GM21390 (cell line): ENCODE measurements around the gene F2RL2.
"Not testable (repeated sequence)": the region's sequence is repeated elsewhere in the genome, so short reads cannot be mapped to it uniquely, and the experiment has no call there.

Experiments used
- ATAC-seq: cut with Tn5 transposase; IDR thresholded peaks from one replicate; pipeline ENCODE4 v1.9.1; 2021; ENCODE audit not compliant: unreplicated experiment

F2RL2 gene

GRCh38 chr5:76625087-76625815 is 2.0 kb upstream of the F2RL2 start:
- ATAC-seq, result no peak

- ATAC-seq, result no peak
Measured at GRCh38 chr5:76622076-76622475, 1.1 kb downstream of the F2RL2 start.

GRCh38 chr5:76620166-76620565 is 3.0 kb downstream of the F2RL2 start:
- ATAC-seq, result no peak

GRCh38 chr5:76617675-76618074 is 5.5 kb downstream of the F2RL2 start:
- no peak for ATAC-seq

GRCh38 chr5:76617229-76617628 is 6.0 kb downstream of the F2RL2 start:
- ATAC-seq, result no peak

- ATAC-seq, result no peak
Measured at GRCh38 chr5:76616206-76616605, 7.0 kb downstream of the F2RL2 start.

GRCh38 chr5:76615759-76616158 is 7.4 kb downstream of the F2RL2 start:
- ATAC-seq, result no peak

GRCh38 chr5:76612942-76613341 is 10.3 kb downstream of the F2RL2 start:
- ATAC-seq, result no peak

- ATAC-seq, result no peak
Measured at GRCh38 chr5:76610196-76610595, 13.0 kb downstream of the F2RL2 start.

- no peak for ATAC-seq
Measured at GRCh38 chr5:76608833-76609232, 14.4 kb downstream of the F2RL2 start.

- ATAC-seq, result no peak
Measured at GRCh38 chr5:76607353-76607871, 15.8 kb downstream of the F2RL2 start.

GRCh38 chr5:76606701-76607100 is 16.5 kb downstream of the F2RL2 start:
- no peak for ATAC-seq

- ATAC-seq, result no peak
Measured at GRCh38 chr5:76604838-76605237, 18.4 kb downstream of the F2RL2 start.

- ATAC-seq, result not testable (repeated sequence)
Measured at GRCh38 chr5:76603991-76604390, 19.2 kb downstream of the F2RL2 start.

GRCh38 chr5:76602094-76602726 is 21.0 kb downstream of the F2RL2 start:
- no peak for ATAC-seq

GRCh38 chr5:76601470-76601869 is 21.7 kb downstream of the F2RL2 start:
- no peak for ATAC-seq

GRCh38 chr5:76600716-76601115 is 22.5 kb downstream of the F2RL2 start:
- no peak for ATAC-seq

- ATAC-seq, result no peak
Measured at GRCh38 chr5:76598531-76598930, 24.7 kb downstream of the F2RL2 start.

- no peak for ATAC-seq
Measured at GRCh38 chr5:76595755-76596481, 27.3 kb downstream of the F2RL2 start.

GRCh38 chr5:76594107-76594506 is 29.1 kb downstream of the F2RL2 start:
- no peak for ATAC-seq

- no peak for ATAC-seq
Measured at GRCh38 chr5:76592692-76593091, 30.5 kb downstream of the F2RL2 start.

- ATAC-seq, result no peak
Measured at GRCh38 chr5:76591366-76591765, 31.8 kb downstream of the F2RL2 start.
